Measurements from ENCODE around the gene DNAJC3. TPM values are rescaled to one million over a fixed set of nuclear protein-coding genes. Genes with fewer than 3 reads are reported as not detected.
"Not testable (repeated sequence)": the region's sequence is repeated elsewhere in the genome, so short reads cannot be mapped to it uniquely, and the experiment has no call there.

DNAJC3 gene
- total RNA-seq, 1 donor from 2014 or later: 17.4 TPM

DNA sequence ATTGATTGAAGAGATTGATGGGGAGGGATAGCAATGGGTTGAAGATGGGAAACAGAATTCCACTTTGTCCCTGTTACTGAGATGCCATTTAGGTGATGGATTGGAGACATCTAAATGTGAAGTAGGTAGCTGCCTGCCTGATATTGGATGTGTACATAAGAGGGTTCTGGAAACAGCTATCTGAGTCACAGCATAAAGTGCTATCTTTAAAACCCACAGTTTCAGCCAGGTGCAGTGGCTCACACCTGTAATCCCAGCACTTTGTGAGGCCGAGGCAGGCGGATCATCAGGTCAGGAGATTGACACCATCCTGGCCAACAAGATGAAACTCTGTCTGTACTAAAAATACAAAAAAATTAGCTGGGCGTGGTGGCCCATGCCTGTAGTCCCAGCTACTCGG is 72.6 kb downstream of the DNAJC3 start:
- Mint-ChIP-seq H3K4me1 (no peaks in the 10 kb centered on the region), H3K36me3 (ENCODE audit: low read depth) (peaks cover 16% of the 10 kb centered on the region), H3K27ac (no peak overlapping the region), H3K4me3 (no peak overlapping the region), H3K27me3 (no peaks in the 10 kb centered on the region), H3K9me3 (no peaks in the 10 kb centered on the region)
- POLR2A ChIA-PET: no interaction called here
- ATAC-seq (ENCODE audit: low read depth) (no peak), DNase-seq (no peak)
- CTCF ChIA-PET: no interaction called here
- intact Hi-C loops (cut with micrococcal nuclease): no loop called here
- TF ChIP-seq, protein P1, sequence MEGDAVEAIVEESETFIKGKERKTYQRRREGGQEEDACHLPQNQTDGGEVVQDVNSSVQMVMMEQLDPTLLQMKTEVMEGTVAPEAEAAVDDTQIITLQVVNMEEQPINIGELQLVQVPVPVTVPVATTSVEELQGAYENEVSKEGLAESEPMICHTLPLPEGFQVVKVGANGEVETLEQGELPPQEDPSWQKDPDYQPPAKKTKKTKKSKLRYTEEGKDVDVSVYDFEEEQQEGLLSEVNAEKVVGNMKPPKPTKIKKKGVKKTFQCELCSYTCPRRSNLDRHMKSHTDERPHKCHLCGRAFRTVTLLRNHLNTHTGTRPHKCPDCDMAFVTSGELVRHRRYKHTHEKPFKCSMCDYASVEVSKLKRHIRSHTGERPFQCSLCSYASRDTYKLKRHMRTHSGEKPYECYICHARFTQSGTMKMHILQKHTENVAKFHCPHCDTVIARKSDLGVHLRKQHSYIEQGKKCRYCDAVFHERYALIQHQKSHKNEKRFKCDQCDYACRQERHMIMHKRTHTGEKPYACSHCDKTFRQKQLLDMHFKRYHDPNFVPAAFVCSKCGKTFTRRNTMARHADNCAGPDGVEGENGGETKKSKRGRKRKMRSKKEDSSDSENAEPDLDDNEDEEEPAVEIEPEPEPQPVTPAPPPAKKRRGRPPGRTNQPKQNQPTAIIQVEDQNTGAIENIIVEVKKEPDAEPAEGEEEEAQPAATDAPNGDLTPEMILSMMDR (IDR thresholded peaks at IDR 0.05): no peak

DNA sequence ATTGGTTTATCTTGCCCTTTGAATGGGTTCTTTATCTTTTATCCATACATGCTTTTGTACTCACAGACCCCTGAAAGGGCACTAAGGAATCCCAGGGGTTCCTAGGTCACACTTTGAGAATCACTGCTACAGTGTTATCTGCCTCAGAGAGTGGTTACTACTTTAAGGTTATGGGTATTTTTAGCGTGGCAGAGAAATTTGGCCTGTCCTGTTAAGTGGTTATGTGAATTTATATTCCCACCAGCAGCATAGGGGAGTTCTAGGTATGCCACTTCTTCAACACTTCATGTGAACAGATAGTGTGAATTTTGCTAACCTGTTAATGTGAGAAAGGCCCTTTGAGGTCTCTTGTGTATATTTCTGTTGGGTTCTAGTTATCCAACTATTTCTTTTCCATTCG is 75.7 kb downstream of the DNAJC3 start:
- H3K27me3 Mint-ChIP-seq: no peaks in the 10 kb centered on the region
- intact Hi-C loops (cut with micrococcal nuclease): no loop called here
- H3K27ac Mint-ChIP-seq: no peak overlapping the region
- peaks cover 21% of the 10 kb centered on the region for H3K36me3 Mint-ChIP-seq (ENCODE audit: low read depth)
- no peak overlapping the region for H3K4me3 Mint-ChIP-seq
- ChIA-PET POLR2A (no interaction called here), CTCF (no interaction called here)
- DNase-seq: no peak
- H3K4me1 Mint-ChIP-seq: peaks cover 2% of the 10 kb centered on the region
- TF ChIP-seq, protein P1 (IDR thresholded peaks at IDR 0.05): no peak
- no peaks in the 10 kb centered on the region for H3K9me3 Mint-ChIP-seq
- no peak for ATAC-seq (ENCODE audit: low read depth)

DNA sequence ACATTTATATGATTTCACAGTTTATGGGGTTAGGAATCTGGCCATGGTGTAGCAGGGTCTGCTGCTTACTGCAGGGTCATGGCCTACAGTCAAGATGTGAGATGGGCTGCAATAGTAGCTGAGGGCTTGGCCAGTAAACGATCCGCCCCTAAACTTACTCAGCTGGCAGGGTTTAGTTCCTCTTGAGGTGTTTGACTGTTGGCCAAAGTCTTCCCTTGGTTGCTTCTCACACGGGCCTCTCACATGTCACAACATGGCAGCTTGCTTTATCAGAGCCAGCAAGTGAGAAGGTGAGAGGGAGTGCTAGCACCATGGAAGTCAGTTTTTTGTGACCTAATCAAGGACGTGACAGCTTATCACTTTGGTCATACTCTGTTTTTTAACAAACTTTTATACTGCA is 77.1 kb downstream of the DNAJC3 start:
- TF ChIP-seq, protein P1 (IDR thresholded peaks at IDR 0.05): no peak
- intact Hi-C loops (cut with micrococcal nuclease): no loop called here
- Mint-ChIP-seq H3K27me3 (no peaks in the 10 kb centered on the region), H3K4me3 (no peak overlapping the region), H3K9me3 (no peaks in the 10 kb centered on the region), H3K4me1 (peaks cover 2% of the 10 kb centered on the region), H3K36me3 (ENCODE audit: low read depth) (peaks cover 29% of the 10 kb centered on the region), H3K27ac (no peak overlapping the region)
- DNase-seq (no peak), ATAC-seq (ENCODE audit: low read depth) (no peak)
- ChIA-PET POLR2A (no interaction called here), CTCF (no interaction called here)

DNA sequence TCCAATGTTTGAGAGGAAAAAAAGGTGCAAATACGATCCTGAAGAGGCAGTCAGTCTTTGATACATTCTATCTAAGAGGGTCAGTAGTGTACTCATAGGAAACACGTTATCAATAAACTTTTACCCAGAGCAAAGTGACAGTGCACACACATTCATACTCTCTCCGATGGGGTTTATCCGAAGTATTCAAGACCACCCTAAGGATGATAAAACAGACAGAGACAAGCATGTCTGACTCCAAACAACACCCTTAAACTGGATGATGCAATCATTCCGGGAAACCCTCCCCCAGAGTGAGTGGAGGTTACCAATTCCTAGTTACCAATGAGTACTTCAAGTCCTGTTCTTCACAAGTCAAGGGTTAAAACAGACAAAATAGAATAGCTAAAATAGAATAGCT is 79.1 kb downstream of the DNAJC3 start:
- intact Hi-C loops (cut with micrococcal nuclease): no loop called here
- TF ChIP-seq, protein P1 (IDR thresholded peaks at IDR 0.05): no peak
- no peak for DNase-seq
- H3K27me3 Mint-ChIP-seq: no peaks in the 10 kb centered on the region
- ChIA-PET POLR2A (no interaction called here), CTCF (no interaction called here)
- ATAC-seq (ENCODE audit: low read depth): no peak
- no peak overlapping the region for H3K27ac Mint-ChIP-seq
- peaks cover 36% of the 10 kb centered on the region for H3K36me3 Mint-ChIP-seq (ENCODE audit: low read depth)
- no peaks in the 10 kb centered on the region for H3K9me3 Mint-ChIP-seq
- H3K4me3 Mint-ChIP-seq: no peak overlapping the region
- peaks cover 2% of the 10 kb centered on the region for H3K4me1 Mint-ChIP-seq

DNA sequence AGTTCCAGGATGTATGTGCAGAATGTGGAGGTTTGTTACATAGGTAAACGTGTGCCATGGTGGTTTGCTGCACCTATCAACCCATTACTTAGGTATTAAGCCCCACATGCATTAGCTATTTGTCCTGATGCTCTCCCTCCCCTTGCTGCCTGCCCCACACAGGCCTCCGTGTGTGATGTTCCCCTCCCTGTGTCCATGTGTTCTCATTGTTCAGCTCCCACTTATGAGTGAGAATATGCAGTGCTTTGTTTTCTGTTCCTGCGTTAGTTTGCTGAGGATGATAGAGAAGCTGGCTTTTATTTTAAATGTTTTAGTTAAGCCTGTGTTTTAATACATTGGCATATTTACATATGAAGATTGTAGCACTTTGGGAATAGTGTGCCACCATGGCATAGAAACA is 85.7 kb downstream of the DNAJC3 start:
- H3K27me3 Mint-ChIP-seq; ATAC-seq (ENCODE audit: low read depth); H3K4me3 Mint-ChIP-seq; POLR2A ChIA-PET; H3K4me1 Mint-ChIP-seq; H3K27ac Mint-ChIP-seq; intact Hi-C loops (cut with micrococcal nuclease); DNase-seq; H3K9me3 Mint-ChIP-seq: not testable (repeated sequence)
- H3K36me3 Mint-ChIP-seq (ENCODE audit: low read depth): peaks cover 63% of the 10 kb centered on the region
- CTCF ChIA-PET: interaction anchor here (0.7 kb wide), 1 partner anchor 34 kb away, joined by 3 read pairs; no protein-coding TSS in a partner anchor

DNA sequence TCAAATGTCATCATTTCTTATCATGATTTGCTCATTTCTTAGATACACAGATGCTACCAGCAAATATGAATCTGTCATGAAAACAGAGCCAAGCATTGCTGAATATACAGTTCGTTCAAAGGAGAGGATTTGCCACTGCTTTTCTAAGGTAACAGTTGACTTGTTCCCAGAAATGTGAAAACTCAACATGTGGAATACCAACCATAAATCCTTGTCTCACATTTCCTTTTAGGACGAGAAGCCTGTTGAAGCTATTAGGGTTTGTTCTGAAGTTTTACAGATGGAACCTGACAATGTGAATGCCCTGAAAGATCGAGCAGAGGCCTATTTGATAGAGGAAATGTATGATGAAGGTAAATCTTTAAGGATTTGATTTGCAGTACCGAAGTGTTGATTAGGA is 86.7 kb downstream of the DNAJC3 start:
- Mint-ChIP-seq H3K4me1 (no peaks in the 10 kb centered on the region), H3K27me3 (no peaks in the 10 kb centered on the region), H3K9me3 (no peaks in the 10 kb centered on the region), H3K27ac (no peak overlapping the region), H3K36me3 (ENCODE audit: low read depth) (peaks cover 58% of the 10 kb centered on the region), H3K4me3 (no peak overlapping the region)
- POLR2A ChIA-PET: interaction anchor here (1.3 kb wide), 1 partner anchor 87 kb away, joined by 3 read pairs; the partner anchor contains the start of gene DNAJC3
- ATAC-seq (ENCODE audit: low read depth): no peak
- intact Hi-C loops (cut with micrococcal nuclease): no loop called here
- TF ChIP-seq, protein P1 (IDR thresholded peaks at IDR 0.05): no peak
- DNase-seq: no peak
- CTCF ChIA-PET: no interaction called here
